ENCODE measurements around the gene FAM120B.

FAM120B gene

GRCh38 chr6:170288091-170288631, 18.4 kb upstream of the FAM120B start:
- no peak for DNase-seq

DNA sequence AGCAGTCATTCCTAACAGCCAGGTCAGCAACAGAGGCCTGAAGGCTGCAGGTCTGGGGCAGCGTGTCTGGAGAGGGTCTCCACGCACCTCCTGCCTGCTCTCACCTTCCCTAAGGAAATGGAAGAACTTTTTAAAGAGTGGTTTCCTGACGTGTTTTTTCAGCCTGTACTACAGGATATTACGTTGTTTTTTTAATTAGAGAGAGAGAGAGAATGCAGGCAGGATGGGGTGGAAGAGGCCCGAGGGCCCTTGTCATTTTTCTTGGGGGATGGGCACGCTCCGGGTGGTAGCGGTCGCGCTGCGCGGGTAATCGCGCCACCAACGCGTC, 17.7 kb upstream of the FAM120B start:
- no peak for DNase-seq

DNA sequence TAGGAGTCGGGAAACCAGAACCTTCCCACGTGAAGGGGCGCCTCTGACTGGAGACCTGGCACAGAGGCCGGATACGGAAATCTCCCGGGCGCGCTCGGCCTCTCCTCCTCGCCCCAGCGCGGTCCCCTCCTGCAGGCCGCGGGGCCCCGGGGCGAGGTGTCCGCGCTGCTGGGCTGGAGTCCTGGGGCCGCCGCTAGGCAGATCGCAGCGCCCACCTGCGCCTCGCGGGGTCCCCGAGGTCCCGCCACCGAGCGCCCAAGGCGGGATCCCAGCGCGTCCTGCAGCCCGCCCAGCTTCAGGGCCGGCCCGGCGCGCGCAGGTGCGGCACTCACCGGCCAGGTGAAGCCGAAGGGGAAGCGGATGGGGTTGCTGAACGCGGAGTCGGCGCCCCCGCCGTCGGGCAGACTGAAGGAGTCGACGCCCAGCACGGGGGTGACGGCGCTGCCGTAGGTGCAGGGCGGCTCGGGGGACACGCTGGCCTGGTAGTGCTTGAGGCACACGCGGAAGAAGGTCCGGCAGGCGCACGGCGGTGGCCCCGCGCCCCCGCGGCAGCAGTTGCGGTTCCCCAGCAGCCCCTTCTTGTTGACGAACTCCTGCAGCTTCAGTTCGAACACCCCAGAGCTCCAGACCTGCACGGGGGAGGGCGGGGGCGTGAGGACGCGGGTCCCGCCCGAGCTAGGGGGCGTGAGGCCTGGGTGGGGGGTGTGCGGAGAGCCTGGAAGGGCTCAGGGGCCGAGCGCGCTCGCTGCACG, 17.2 kb upstream of the FAM120B start:
- no peak for DNase-seq

- no peak for DNase-seq
Observed at GRCh38 chr6:170289951-170290295, 16.6 kb upstream of the FAM120B start.

DNA sequence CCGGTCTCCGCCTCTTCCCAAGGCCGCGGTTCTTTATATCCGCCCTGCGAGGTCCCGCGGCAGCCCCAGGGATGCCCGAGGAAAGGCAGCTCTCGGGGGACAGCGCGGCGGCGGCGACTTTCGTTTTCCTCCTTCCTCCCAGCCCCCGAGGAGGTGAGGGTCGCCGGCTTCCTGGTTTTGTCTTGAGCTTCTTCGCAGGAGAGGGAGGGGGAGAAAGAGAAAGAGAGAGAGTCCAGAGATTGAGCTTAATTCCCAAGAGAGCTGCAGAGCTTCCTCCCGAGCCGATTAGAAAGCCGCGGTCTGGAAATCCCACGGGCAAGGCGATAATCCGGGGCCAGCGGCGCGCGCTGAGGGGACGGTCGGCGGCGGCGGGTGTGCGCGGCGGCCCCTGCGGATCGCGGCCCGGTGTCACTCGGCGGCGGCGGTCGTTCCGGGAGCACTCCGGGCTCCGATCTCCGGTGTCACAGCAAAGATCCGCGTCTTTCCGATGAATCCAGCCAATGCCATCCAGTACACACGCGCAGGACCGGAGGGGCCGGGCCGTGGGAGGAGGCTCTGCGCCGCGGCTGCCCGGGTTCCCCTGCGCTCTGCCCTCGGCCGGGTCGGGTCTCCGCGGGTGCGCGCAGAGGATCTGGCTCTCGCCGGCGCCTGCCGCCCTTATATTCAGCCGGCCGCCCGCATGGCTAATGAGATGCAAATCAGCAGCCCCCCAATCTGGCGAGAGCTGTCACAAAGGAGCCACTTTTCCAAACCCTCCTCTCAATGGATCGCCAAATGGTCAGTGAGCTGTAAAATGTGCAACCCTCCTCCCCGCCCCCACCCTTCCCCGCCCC, 16.0 kb upstream of the FAM120B start, which contains the start of gene DLL1:
Gene DLL1 (minus strand): TSS at position 783 of the 833 bp plus-strand sequence. CDS start 939 bp downstream, outside the sequence.
- DNase-seq, result peak; percentile 25

- DNase-seq, result peak; percentile 39
Observed at GRCh38 chr6:170291271-170292110, 15.1 kb upstream of the FAM120B start.

DNA sequence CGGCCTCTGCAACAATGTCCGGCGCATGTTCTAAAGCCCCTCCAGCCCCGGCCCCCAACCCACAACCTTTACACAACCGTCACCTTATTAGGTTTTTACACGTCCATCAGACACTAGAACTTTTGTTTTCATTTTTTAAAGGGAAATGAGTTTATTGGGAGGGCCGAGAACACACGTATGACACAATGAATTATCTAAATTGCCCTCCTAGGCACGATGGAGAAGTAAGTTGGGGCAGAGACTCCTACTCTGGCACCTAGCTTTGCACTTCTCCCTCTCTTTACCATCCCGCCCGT, 14.5 kb upstream of the FAM120B start:
- no peak for DNase-seq

- DNase-seq, result no peak
Observed at GRCh38 chr6:170292407-170293158, 14.0 kb upstream of the FAM120B start.

GRCh38 chr6:170293341-170294231, 13.0 kb upstream of the FAM120B start:
- no peak for DNase-seq

GRCh38 chr6:170294298-170294730, 12.2 kb upstream of the FAM120B start:
- DNase-seq, result no peak

- DNase-seq, result no peak
Observed at GRCh38 chr6:170294813-170295509, 11.6 kb upstream of the FAM120B start.

DNA sequence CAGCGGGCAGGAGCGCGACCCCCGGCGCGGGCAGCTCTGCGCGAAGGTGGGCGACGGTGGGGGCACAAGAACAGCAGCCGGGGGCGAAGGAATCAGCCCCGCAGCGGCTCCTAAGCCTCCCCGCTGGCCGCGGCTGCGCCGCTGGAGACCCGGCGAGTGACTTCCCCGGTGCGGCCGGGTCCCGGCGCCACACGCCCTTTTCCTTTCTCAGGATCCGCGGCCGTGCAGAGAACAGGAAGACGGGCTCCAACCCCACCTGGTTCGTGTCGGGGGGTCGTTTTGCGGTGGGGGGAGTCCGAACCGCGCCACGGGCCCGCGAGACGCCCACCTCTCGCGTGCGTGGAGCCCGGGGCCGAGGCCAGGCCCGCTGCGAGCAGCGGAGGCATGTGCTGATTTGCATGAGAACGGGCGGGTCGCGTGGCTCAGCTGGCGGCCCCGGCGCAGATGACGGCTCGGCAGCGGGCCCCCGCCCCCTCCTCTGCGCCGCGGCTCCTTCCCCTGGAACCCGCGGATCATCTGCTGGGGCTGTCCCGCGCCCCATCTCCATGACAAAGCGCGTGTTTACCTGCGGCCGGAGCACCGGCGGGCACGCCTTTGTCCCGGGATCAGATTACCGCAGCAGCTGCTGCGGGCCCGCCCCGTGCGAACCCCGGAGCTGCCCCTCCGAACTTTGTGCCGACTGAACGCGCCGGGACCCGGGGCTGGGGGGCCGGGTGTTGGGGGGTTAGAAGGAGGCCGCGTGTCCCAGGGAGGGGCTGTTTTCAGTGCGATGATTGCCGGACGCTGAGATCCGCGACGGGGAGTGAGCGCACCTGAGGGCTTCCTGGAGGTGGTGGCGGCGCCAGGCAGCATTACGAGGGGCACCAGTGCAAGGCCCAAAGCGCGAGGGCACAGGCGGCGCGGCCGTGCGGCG, 10.8 kb upstream of the FAM120B start:
- peak; percentile 44 for DNase-seq

- DNase-seq, result no peak
Observed at GRCh38 chr6:170296423-170296745, 10.2 kb upstream of the FAM120B start.

- no peak for DNase-seq
Observed at GRCh38 chr6:170296746-170297575, 9.6 kb upstream of the FAM120B start.

GRCh38 chr6:170297576-170298330, 8.8 kb upstream of the FAM120B start:
- no peak for DNase-seq

GRCh38 chr6:170298688-170299087, 7.9 kb upstream of the FAM120B start:
- no peak for DNase-seq

- no peak for DNase-seq
Observed at GRCh38 chr6:170301184-170301583, 5.4 kb upstream of the FAM120B start.

- no peak for DNase-seq
Observed at GRCh38 chr6:170305805-170306323, 694 bp upstream of the FAM120B start.

All from activated CD4-positive, alpha-beta T cell treated with anti-CD3 and anti-CD28 coated beads, Interleukin-2, amount 50 U/mL, for 1 hour (primary cell).